22Rv1 (cell line): Measurements from ENCODE around the gene SBF2.
"Not testable (repeated sequence)": the region's sequence is repeated elsewhere in the genome, so short reads cannot be mapped to it uniquely, and the experiment has no call there.

Source experiments
- H3K27ac ChIP-seq: fragments of 450-650 bp; 2 replicates; pipeline ENCODE4 v1.5.1; 2017
- CTCF ChIP-seq: fragments of 450-650 bp; IDR thresholded peaks from 2 replicates; pipeline ENCODE4 v1.5.1; 2017; ENCODE audit warnings: mild to moderate bottlenecking
- ZFX ChIP-seq: fragments of 450-650 bp; IDR thresholded peaks from 2 replicates; pipeline ENCODE4 v1.6.1; 2017; ENCODE audit warnings: antibody characterized with exemption, borderline replicate concordance

Gene SBF2

GRCh38 chr11:10049756-10050155 lies 244.3 kb downstream of the SBF2 start:
- TF ChIP-seq ZFX (no peak), CTCF (no peak)
- no peak overlapping the region for H3K27ac ChIP-seq

- no peak overlapping the region for H3K27ac ChIP-seq
These were observed 245.7 kb downstream of the SBF2 start for GRCh38 chr11:10048350-10048749.

GRCh38 chr11:10044618-10045017 lies 249.4 kb downstream of the SBF2 start:
- TF ChIP-seq CTCF (no peak), ZFX (no peak)
- no peak overlapping the region for H3K27ac ChIP-seq

More at GRCh38 chr11:10048350-10048749, 245.7 kb downstream of the SBF2 start:
- TF ChIP-seq ZFX (no peak), CTCF (no peak)

DNA sequence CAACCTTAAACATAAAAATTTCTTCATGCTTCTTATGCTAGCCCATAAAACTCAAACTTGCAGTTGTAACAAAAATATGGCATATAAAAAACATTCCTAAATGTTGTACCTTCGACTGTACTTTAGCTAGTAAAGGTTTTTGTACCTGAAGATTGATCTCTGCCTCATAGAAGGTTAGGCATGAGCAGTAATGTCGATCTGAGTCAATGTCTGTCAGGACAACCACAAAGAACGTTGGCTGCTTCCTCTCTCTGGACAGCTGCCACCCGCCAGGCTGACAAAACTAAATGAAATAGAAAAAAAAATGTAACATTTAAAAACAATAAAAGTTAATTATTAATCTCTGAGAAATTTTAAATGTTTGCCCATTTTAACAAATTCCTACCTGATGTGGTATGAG lies 251.3 kb downstream of the SBF2 start:
- no peak overlapping the region for H3K27ac ChIP-seq
- TF ChIP-seq CTCF (no peak), ZFX (no peak)

- no peak overlapping the region for H3K27ac ChIP-seq
- TF ChIP-seq ZFX, result no peak
- no peak for TF ChIP-seq CTCF
These were observed 252.1 kb downstream of the SBF2 start for GRCh38 chr11:10041748-10042446.

- no peak for TF ChIP-seq CTCF
- no peak for TF ChIP-seq ZFX
- no peak overlapping the region for H3K27ac ChIP-seq
These were observed 252.7 kb downstream of the SBF2 start for GRCh38 chr11:10041332-10041731.

GRCh38 chr11:10038521-10039302 lies 255.3 kb downstream of the SBF2 start:
- no peak overlapping the region for H3K27ac ChIP-seq
- no peak for TF ChIP-seq ZFX
- TF ChIP-seq CTCF, result no peak

- H3K27ac ChIP-seq, result not testable (repeated sequence)
These were observed 258.1 kb downstream of the SBF2 start for GRCh38 chr11:10035932-10036331.
